ENCODE data around the gene FAM120A.

Gene FAM120A

DNA sequence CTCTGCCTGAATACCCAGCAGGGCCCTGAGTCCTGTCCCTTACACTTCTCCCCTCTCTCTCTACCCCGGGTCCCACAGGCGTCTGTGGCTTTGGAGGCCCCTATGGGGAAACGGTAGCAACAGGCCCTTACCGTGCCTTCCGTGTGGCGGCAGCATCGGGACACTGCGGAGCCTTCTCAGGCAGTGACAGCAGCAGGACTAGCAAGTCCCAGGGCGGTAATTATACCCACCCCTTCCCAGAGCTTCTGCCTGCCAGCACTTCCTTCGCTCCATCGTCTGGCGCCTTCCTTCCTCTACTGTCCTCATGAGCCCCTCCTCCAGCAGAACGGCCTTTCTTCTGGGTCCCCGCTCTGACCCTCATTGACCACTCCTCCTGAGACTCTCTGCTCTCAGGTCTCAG, 107.0 kb downstream of the FAM120A start:
- H3K9me3 ChIP-seq (ENCODE audit: control insufficient read depth, low read length), result no peaks in the 10 kb centered on the region
- DNase-seq, result no peak
- no peak overlapping the region for H3K9ac ChIP-seq (ENCODE audit: low read length)
- H2BK5ac ChIP-seq (ENCODE audit: low read depth, low read length, poor library complexity, severe bottlenecking), result no peak overlapping the region
- H3K79me1 ChIP-seq (replicated peaks; ENCODE audit: low read length, poor library complexity, severe bottlenecking), result peaks cover 23% of the 10 kb centered on the region
- H4K8ac ChIP-seq (ENCODE audit: low read length), result no peak overlapping the region
- WGBS, result 95% methylated on average over 14 of the region's 14 CpGs
- H4K91ac ChIP-seq (ENCODE audit: low read length), result no peak overlapping the region
- H2BK15ac ChIP-seq (ENCODE audit: low read depth, poor library complexity, severe bottlenecking), result no peak overlapping the region
- H3K36me3 ChIP-seq (ENCODE audit: control insufficient read depth in 1 of 2, insufficient read depth in 2 of 2, low read depth in 1 of 2, low read length in 2 of 2), result peaks cover 52 to 94% of the 10 kb centered on the region in 2 experiments
- no peak overlapping the region for H3K4me3 ChIP-seq (ENCODE audit: insufficient read depth in 1 of 2, low read depth in 1 of 2, low read length in 2 of 2)
- H2BK12ac ChIP-seq (ENCODE audit: low read length in 2 of 2), result no peak overlapping the region
- H2AFZ ChIP-seq (ENCODE audit: low read depth, low read length), result no peak overlapping the region
- H3K27me3 ChIP-seq (ENCODE audit: control insufficient read depth in 1 of 2, insufficient read depth in 1 of 2, low read length in 2 of 2), result no peaks in the 10 kb centered on the region
- H3K27ac ChIP-seq (ENCODE audit: low read length, poor library complexity, severe bottlenecking), result no peak overlapping the region
- no peak overlapping the region for H3K14ac ChIP-seq (ENCODE audit: low read length in 2 of 2)
- H3K4me1 ChIP-seq (ENCODE audit: control insufficient read depth, insufficient read depth, low read depth, low read length), result no peaks in the 10 kb centered on the region
- no peak overlapping the region for H3K4ac ChIP-seq (ENCODE audit: low read depth in 1 of 2, low read length in 2 of 2)
- H3K4me2 ChIP-seq (ENCODE audit: low read length, poor library complexity, severe bottlenecking), result no peak overlapping the region
- no peak overlapping the region for H3K23ac ChIP-seq (ENCODE audit: low read length in 2 of 2)
- no peak overlapping the region for H3K18ac ChIP-seq (ENCODE audit: low read depth in 1 of 2, low read length in 2 of 2)
- H2AK5ac ChIP-seq (ENCODE audit: low read length, severe bottlenecking), result no peak overlapping the region
- H2BK120ac ChIP-seq (ENCODE audit: low read depth, low read length), result no peak overlapping the region

DNA sequence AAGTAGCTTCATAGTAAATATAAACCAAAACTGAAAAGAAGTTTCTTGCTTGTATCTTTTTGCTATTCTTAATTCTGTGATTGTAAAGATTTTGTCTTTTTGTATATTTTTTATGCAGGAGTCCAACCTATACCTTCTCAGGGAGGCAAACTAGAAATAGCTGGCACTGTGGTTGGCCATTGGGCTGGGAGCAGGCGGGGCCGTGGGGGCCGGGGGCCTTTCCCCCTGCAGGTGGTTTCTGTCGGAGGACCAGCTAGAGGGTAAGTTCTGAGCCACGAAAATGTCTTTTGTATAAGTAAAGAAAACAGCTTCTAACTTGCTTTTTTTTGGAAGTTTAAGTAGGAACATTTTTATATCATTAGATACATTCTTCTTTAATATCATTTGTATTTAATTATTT, 109.5 kb downstream of the FAM120A start:
- no peaks in the 10 kb centered on the region for H3K27me3 ChIP-seq (ENCODE audit: control insufficient read depth in 1 of 2, insufficient read depth in 1 of 2, low read length in 2 of 2)
- H3K4me1 ChIP-seq (ENCODE audit: control insufficient read depth, insufficient read depth, low read depth, low read length), result no peaks in the 10 kb centered on the region
- WGBS, result 98% methylated on average over 3 of the region's 5 CpGs

DNA sequence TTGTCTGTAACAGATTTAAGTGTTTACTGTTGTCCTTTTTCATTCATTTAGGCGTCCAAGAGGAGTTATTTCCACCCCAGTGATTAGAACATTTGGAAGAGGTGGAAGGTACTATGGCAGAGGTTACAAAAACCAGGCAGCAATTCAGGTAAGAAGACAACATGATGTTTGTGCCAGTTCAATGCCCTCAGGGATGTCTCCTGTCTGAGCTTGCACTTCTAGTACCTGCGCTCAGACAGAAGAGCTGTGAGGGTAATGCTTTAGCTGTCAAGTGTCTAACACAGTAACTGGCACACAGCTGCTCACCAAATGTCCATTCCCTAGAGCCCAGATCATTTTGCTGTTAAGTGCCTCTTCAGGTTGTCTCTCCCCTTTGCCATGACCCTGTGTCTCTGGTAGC, 110.7 kb downstream of the FAM120A start:
- no peak overlapping the region for H3K27ac ChIP-seq (ENCODE audit: low read length, poor library complexity, severe bottlenecking)
- DNase-seq, result no peak
- H3K18ac ChIP-seq (ENCODE audit: low read depth in 1 of 2, low read length in 2 of 2), result no peak overlapping the region

More for the DNA sequence above, 109.5 kb downstream of the FAM120A start:
- Histone ChIP-seq H2BK120ac (ENCODE audit: low read depth, low read length) (no peak overlapping the region), H2AK5ac (ENCODE audit: low read length, severe bottlenecking) (no peak overlapping the region), H3K4ac (ENCODE audit: low read depth in 1 of 2, low read length in 2 of 2) (no peak overlapping the region), H3K9ac (ENCODE audit: low read length) (no peak overlapping the region), H2BK5ac (ENCODE audit: low read depth, low read length, poor library complexity, severe bottlenecking) (no peak overlapping the region), H3K9me3 (ENCODE audit: control insufficient read depth, low read length) (no peaks in the 10 kb centered on the region), H2BK15ac (ENCODE audit: low read depth, poor library complexity, severe bottlenecking) (no peak overlapping the region), H3K14ac (ENCODE audit: low read length in 2 of 2) (no peak overlapping the region), H4K91ac (ENCODE audit: low read length) (no peak overlapping the region), H2AFZ (ENCODE audit: low read depth, low read length) (no peak overlapping the region), H3K4me2 (ENCODE audit: low read length, poor library complexity, severe bottlenecking) (no peak overlapping the region), H4K8ac (ENCODE audit: low read length) (no peak overlapping the region), H3K27ac (ENCODE audit: low read length, poor library complexity, severe bottlenecking) (no peak overlapping the region), H3K4me3 (ENCODE audit: insufficient read depth in 1 of 2, low read depth in 1 of 2, low read length in 2 of 2) (no peak overlapping the region), H3K18ac (ENCODE audit: low read depth in 1 of 2, low read length in 2 of 2) (no peak overlapping the region), H3K23ac (ENCODE audit: low read length in 2 of 2) (no peak overlapping the region), H2BK12ac (ENCODE audit: low read length in 2 of 2) (no peak overlapping the region), H3K79me1 (replicated peaks; ENCODE audit: low read length, poor library complexity, severe bottlenecking) (peaks cover 12% of the 10 kb centered on the region), H3K36me3 (ENCODE audit: control insufficient read depth in 1 of 2, insufficient read depth in 2 of 2, low read depth in 1 of 2, low read length in 2 of 2) (peaks cover 48 to 89% of the 10 kb centered on the region in 2 experiments)
- DNase-seq, result no peak

DNA sequence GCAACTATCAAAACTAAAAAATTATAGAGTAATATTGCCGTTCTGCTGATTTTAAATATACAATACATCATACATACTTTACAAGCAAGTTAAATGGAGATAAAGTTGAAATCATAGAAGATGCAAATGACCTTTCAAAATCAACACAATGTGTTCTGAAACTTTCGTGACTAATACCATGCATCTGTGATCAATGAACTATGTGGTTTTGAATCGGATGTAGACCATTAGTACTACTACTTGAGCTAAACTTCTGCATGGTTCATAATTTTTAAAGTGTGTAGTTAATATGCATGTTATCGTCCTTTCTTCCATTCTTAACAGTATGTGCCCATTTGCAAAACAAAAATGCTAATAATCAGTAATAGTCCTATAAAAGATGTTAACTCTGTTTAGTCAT, 113.6 kb downstream of the FAM120A start:
- Histone ChIP-seq H3K4ac (ENCODE audit: low read depth in 1 of 2, low read length in 2 of 2) (no peak overlapping the region), H3K18ac (ENCODE audit: low read depth in 1 of 2, low read length in 2 of 2) (no peak overlapping the region), H3K9ac (ENCODE audit: low read length) (no peak overlapping the region), H2BK12ac (ENCODE audit: low read length in 2 of 2) (no peak overlapping the region), H3K36me3 (ENCODE audit: control insufficient read depth in 1 of 2, insufficient read depth in 2 of 2, low read depth in 1 of 2, low read length in 2 of 2) (peaks cover 28 to 50% of the 10 kb centered on the region in 2 experiments), H3K23ac (ENCODE audit: low read length in 2 of 2) (no peak overlapping the region), H2BK5ac (ENCODE audit: low read depth, low read length, poor library complexity, severe bottlenecking) (no peak overlapping the region), H3K4me2 (ENCODE audit: low read length, poor library complexity, severe bottlenecking) (no peak overlapping the region), H3K4me1 (ENCODE audit: control insufficient read depth, insufficient read depth, low read depth, low read length) (peaks cover 9% of the 10 kb centered on the region), H4K91ac (ENCODE audit: low read length) (no peak overlapping the region), H2AFZ (ENCODE audit: low read depth, low read length) (no peak overlapping the region), H3K4me3 (ENCODE audit: insufficient read depth in 1 of 2, low read depth in 1 of 2, low read length in 2 of 2) (no peak overlapping the region), H2AK5ac (ENCODE audit: low read length, severe bottlenecking) (no peak overlapping the region), H3K27me3 (ENCODE audit: control insufficient read depth in 1 of 2, insufficient read depth in 1 of 2, low read length in 2 of 2) (no peaks in the 10 kb centered on the region), H2BK15ac (ENCODE audit: low read depth, poor library complexity, severe bottlenecking) (no peak overlapping the region), H4K8ac (ENCODE audit: low read length) (no peak overlapping the region), H2BK120ac (ENCODE audit: low read depth, low read length) (no peak overlapping the region), H3K27ac (ENCODE audit: low read length, poor library complexity, severe bottlenecking) (no peak overlapping the region), H3K9me3 (ENCODE audit: control insufficient read depth, low read length) (no peaks in the 10 kb centered on the region), H3K14ac (ENCODE audit: low read length in 2 of 2) (no peak overlapping the region), H3K79me1 (replicated peaks; ENCODE audit: low read length, poor library complexity, severe bottlenecking) (peaks cover 10% of the 10 kb centered on the region)
- WGBS, result no CpG with 5 or more reads among the region's 4 CpGs
- DNase-seq, result no peak

More for the DNA sequence above, 110.7 kb downstream of the FAM120A start:
- no peaks in the 10 kb centered on the region for H3K9me3 ChIP-seq (ENCODE audit: control insufficient read depth, low read length)
- no peak overlapping the region for H3K14ac ChIP-seq (ENCODE audit: low read length in 2 of 2)
- H3K4me1 ChIP-seq (ENCODE audit: control insufficient read depth, insufficient read depth, low read depth, low read length), result peaks cover 3% of the 10 kb centered on the region
- H3K4ac ChIP-seq (ENCODE audit: low read depth in 1 of 2, low read length in 2 of 2), result no peak overlapping the region
- H2BK5ac ChIP-seq (ENCODE audit: low read depth, low read length, poor library complexity, severe bottlenecking), result no peak overlapping the region
- no peak overlapping the region for H3K4me3 ChIP-seq (ENCODE audit: insufficient read depth in 1 of 2, low read depth in 1 of 2, low read length in 2 of 2)
- H3K27me3 ChIP-seq (ENCODE audit: control insufficient read depth in 1 of 2, insufficient read depth in 1 of 2, low read length in 2 of 2), result no peaks in the 10 kb centered on the region
- no peak overlapping the region for H3K4me2 ChIP-seq (ENCODE audit: low read length, poor library complexity, severe bottlenecking)
- H2AK5ac ChIP-seq (ENCODE audit: low read length, severe bottlenecking), result no peak overlapping the region
- H3K9ac ChIP-seq (ENCODE audit: low read length), result no peak overlapping the region
- no peak overlapping the region for H2AFZ ChIP-seq (ENCODE audit: low read depth, low read length)
- no peak overlapping the region for H2BK15ac ChIP-seq (ENCODE audit: low read depth, poor library complexity, severe bottlenecking)
- no peak overlapping the region for H3K23ac ChIP-seq (ENCODE audit: low read length in 2 of 2)
- H4K91ac ChIP-seq (ENCODE audit: low read length), result no peak overlapping the region
- no peak overlapping the region for H2BK12ac ChIP-seq (ENCODE audit: low read length in 2 of 2)
- H3K36me3 ChIP-seq (ENCODE audit: control insufficient read depth in 1 of 2, insufficient read depth in 2 of 2, low read depth in 1 of 2, low read length in 2 of 2), result peaks cover 45 to 78% of the 10 kb centered on the region in 2 experiments
- no peak overlapping the region for H2BK120ac ChIP-seq (ENCODE audit: low read depth, low read length)
- 99% methylated on average over 2 of the region's 2 CpGs for WGBS
- no peak overlapping the region for H4K8ac ChIP-seq (ENCODE audit: low read length)
- peaks cover 8% of the 10 kb centered on the region for H3K79me1 ChIP-seq (replicated peaks; ENCODE audit: low read length, poor library complexity, severe bottlenecking)
